ENCODE results near the gene NFATC1. TPM values are rescaled to one million over a fixed set of nuclear protein-coding genes. Genes with fewer than 3 reads are reported as not detected.

Gene NFATC1
- total RNA-seq, 1 donor from 2014 or later, result 18.5 TPM

- intact Hi-C loops (cut with DNase I), result no loop called here
- DNase-seq (ENCODE audit: missing footprints), result no peak
- no peak for ATAC-seq
These were observed 32.6 kb downstream of the NFATC1 start for GRCh38 chr18:79428287-79428686.

DNA sequence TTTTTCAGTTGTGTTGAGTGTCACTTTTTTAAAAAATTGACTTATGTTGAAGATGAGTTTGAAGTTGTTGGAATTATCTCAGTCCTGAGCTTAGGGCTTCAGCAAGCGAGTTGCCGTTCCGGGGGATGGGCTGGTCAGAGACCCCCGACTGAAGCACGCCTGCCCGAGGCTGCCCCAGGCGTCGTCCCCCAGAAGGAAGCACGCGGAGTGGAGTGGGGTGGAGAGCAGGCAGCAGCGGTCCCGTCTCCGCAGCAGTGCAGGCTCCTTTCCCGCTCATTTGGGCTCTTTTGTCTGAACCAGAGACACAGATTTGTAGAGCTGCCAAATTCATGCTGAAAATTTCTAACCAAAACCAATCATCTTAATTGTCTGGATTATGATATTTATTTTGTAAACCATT is 33.7 kb downstream of the NFATC1 start:
- DNase-seq (ENCODE audit: missing footprints) (no peak), ATAC-seq (no peak)
- intact Hi-C loops (cut with DNase I), result no loop called here

GRCh38 chr18:79429785-79430281 is 34.1 kb downstream of the NFATC1 start:
- intact Hi-C loops (cut with DNase I), result no loop called here
- ATAC-seq (no peak), DNase-seq (ENCODE audit: missing footprints) (no peak)

DNA sequence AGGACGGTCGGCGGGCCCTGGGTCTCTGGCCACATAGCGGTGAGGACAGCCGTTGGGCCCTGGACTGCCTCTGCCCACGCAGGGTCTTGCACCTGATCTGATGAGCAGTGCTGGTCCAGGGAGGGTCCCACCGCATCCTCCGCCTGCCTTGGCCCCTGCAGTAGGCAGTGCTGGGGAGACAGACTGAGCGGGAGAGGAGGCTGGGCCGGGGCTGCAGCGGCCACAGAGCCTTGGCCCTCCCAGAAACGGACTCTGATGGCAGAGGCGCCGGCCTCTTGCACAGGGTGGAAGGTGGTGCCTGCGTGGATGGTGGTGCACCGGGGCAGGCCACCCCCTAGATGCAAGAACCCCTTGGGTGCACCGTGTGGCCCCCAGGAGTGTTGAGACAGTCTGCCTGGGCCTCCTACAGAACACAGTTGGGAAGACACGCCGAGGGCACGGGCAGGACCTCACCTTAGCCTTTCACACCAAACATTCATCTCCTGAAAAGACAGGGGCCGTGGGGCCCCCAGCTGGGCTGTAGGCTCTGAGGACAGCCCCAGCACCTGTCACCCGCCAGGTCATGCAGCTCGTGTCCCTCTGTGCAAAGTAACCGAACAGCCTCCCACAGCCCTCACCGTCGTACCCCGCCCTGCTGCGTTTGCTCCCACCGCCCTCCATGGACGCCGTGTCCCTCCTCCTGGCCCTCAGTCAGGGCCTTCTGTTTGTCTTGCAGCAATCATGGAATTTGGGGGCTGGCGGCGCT is 36.8 kb downstream of the NFATC1 start:
- no peak for DNase-seq (ENCODE audit: missing footprints)
- intact Hi-C loops (cut with DNase I), result no loop called here
- no peak for ATAC-seq

- intact Hi-C loops (cut with DNase I), result no loop called here
- DNase-seq (ENCODE audit: missing footprints) (no peak), ATAC-seq (no peak)
These were observed 37.7 kb downstream of the NFATC1 start for GRCh38 chr18:79433431-79433830.

DNA sequence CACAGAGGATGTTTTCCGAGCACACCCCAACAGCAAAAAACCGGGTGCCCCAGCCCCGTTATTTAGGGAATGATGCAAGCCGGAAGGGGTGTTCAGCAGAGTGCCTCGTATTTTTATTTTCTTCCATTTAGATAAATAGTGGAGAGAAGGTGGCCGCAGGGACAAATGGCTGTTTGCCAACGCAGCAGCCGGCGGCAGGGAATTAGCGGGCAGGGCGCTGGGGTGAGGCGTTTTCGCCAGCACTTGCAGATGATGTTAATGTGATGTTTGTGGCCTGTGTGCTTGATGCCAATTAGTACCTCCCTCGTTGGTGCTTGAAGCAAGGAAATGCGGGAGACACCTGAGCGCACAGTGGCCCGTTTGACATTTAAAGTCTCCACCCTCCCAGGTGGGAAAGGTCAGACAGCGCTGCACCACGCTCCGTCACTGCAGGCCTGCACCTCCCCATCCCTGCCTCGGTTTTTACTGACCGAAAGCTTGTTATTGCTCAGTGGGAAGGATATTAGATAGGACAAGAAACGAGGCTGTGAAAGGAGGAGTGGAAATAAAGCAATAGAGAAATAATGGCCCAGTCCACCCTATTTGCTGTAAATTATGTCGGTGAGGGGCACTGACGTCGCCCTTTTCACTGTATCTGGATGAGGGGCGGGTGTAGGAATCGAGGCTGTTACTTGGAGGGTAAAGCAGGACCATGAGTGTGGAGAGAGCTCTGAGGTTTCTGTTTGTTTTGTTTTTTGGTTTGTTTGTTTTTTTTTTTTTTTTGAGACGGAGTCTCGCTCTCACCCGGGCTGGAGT is 39.1 kb downstream of the NFATC1 start:
- DNase-seq (ENCODE audit: missing footprints) (no peak), ATAC-seq (no peak)
- intact Hi-C loops (cut with DNase I), result no loop called here

DNA sequence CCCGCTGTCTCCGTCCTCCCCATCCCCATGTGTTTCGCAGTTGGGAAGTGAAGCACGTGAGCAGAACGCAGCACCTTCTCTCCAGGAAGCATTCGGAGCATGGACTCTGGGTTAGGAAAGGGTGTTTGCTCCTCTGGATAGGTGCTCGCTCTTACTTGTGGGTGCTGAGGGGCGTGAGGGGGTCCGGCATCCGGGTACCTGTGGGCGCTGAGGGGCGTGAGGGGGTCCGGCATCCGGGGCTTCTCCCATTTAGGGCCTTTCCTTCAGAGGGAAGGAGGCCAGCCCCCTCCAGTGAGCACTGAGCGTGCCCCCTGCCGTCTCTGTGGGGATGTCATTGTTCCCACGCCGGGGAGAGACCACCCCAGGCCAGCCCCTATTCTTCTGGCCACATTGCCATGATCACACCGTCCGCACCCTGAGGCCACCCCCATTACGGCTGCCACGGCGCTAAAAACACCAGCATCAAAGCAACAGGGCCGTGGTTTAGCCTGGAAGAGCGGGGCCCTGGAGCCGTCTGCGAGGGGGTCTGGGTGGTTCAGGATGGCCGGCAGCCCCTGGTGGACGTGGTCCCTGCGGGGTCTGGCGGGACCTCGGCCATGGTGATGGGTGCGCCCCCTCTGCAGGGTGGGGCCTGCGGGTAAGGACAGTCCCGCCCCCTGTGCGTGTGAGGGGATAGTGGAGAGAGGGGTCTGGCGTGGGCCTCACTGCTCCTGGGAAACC is 41.0 kb downstream of the NFATC1 start:
- DNase-seq (ENCODE audit: missing footprints) (no peak), ATAC-seq (no peak)
- intact Hi-C loops (cut with DNase I), result no loop called here

- DNase-seq (ENCODE audit: missing footprints), result no peak
- intact Hi-C loops (cut with DNase I), result no loop called here
- no peak for ATAC-seq
These were observed 42.6 kb downstream of the NFATC1 start for GRCh38 chr18:79438089-79438897.

DNA sequence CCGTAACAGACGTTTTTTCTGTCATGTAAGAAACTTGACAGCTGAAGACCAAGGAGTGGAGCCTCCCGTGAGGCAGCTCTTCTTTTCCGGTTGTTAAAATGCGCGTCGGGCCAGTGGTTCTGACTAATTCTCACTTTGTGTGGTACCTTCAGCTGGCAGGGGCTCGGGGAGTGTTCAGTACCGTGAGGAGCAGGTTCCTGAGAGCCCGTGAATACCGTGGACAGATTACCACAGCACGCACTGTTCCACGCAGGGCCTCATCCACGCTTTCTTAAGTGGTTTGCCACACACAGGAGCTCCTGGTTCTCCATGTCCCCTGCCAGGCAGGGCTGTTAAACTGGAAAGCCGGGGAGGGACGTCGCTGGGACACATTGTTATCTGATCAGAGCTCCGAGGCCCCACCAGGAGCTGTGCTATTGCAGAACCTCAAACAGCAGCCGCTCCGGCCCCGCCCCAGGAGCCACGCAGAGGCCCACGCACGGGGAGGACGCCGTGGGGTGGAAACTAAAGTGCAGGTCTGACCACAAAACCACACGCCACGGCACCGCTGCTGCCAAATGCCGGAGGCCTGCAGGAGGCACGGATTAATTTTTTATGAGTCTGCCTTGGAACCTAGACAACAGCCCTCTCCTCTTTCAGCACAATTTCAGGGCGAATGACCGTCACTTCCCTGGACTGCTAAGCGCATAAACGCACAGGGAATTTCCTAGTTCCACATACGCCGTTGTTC is 43.3 kb downstream of the NFATC1 start:
- DNase-seq (ENCODE audit: missing footprints), result no peak
- no peak for ATAC-seq
- intact Hi-C loops (cut with DNase I), result no loop called here

DNA sequence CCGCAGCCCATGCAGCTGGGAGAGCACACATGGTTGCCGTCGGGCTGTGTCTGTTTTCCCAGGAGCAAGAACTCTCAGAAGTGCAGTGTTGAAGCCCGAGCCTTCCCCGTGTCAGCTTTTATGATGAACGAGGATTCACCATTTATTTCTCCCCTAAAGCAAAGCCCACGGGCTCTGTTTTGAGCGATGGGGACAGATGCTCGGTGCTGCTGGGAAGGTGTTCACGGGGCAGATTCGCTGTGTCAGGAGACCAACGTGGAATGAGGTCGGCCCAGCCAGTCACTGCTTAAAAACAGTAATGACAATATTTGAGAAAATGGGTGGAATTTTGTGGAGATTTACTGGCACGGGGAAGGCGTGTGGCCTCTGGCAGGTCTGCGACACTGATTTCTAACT is 43.9 kb downstream of the NFATC1 start:
- ATAC-seq (no peak), DNase-seq (ENCODE audit: missing footprints) (no peak)
- intact Hi-C loops (cut with DNase I), result no loop called here

- DNase-seq (ENCODE audit: missing footprints), result no peak
- no peak for ATAC-seq
- intact Hi-C loops (cut with DNase I), result no loop called here
These were observed 44.8 kb downstream of the NFATC1 start for GRCh38 chr18:79440316-79441110.

DNA sequence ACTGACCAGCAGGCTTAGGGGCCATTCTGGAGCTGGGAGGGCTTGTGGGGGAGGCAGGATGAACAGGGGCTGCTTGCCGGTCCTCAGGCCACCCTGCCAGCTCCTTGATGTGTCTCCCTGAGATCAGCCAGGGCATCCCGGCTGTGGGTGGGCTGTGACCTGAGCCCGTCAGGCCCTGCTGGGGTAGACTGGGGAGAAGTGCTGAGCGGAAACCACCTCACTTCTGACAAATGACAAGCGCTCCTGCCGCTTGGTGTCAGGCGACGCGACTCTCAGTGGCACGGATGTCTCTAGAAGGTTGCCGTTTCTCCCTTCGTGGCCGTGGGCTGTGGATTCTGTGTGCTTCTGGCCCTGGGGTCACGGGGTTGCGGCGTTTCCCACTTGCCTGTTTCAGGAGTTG is 45.7 kb downstream of the NFATC1 start:
- DNase-seq (ENCODE audit: missing footprints) (no peak), ATAC-seq (no peak)

GRCh38 chr18:79442508-79443221 is 46.9 kb downstream of the NFATC1 start:
- no peak for DNase-seq (ENCODE audit: missing footprints)
- ATAC-seq, result peak; percentile 52
- intact Hi-C loops (cut with DNase I), result no loop called here

More for the DNA sequence above, 45.7 kb downstream of the NFATC1 start:
- intact Hi-C loops (cut with DNase I), result no loop called here

DNA sequence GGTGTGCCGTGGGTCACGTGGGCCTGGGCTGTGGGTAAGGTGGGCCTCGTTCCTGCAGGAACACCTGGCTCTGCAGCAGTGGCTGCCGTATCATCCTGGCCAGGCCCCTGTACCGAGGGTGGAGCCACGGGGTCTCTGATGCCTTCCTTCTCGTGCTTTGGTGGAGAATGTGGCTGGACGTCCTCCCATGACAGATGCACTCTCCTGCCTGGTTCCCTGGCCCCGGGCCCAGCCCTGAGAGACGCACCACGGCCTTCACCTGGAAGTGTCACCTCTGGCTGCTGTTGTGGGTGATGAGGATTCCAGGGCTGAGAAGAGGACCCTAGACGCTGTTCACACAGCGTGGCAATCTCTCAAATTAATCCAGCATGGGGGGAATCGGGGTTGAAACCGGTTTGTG is 49.5 kb downstream of the NFATC1 start:
- ATAC-seq (no peak), DNase-seq (ENCODE audit: missing footprints) (no peak)
- intact Hi-C loops (cut with DNase I), result no loop called here

DNA sequence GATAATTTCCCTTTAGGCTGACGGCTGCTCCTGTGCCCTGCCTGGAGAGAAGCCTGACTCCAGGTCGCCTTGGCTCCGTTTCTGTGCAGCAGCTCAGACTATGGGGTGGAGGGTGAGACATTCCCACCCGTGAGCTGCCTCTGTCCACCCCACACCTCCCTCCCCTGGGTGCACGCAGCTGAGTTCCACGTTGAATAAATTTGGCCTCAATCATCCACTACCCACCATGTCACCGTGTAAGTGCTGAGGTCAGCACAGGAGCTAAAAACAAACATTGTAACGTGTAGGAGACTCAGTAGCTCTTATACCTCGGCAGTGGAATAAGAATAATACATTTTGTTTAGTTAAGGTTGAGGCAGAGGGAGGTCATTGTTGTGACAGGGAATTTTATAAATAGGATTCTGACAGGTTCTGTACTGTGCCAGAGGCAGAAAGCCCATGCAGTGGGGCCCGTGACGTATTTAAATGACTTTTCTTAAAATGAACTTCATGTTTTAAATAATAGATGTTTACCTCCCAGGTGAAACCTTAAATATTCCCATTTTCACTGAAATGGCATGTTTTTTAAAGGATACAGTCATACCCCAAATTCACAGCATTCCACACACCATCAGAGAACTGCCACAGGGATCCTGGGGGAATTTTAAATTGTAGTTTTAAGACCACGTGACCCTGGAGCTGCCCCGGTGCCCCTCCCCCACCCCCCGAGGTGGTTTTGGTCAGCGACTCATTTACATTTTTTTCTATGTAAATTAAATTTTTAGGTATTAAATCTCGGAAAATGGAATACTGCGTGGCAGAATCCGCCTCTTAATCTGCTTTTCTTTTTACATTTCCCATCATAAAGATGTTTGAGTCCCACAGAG is 50.2 kb downstream of the NFATC1 start:
- intact Hi-C loops (cut with DNase I), result no loop called here
- DNase-seq (ENCODE audit: missing footprints), result no peak
- no peak for ATAC-seq

- intact Hi-C loops (cut with DNase I), result no loop called here
- ATAC-seq, result no peak
- no peak for DNase-seq (ENCODE audit: missing footprints)
These were observed 51.2 kb downstream of the NFATC1 start for GRCh38 chr18:79446931-79447330.
